Uterus (tissue), 4 donors: ENCODE measurements around the gene C16orf74. TPM values are rescaled to one million over a fixed set of nuclear protein-coding genes. Genes with fewer than 3 reads are reported as not detected.

ENCODE experiments used
- DNase-seq, 2 donors: peaks; one replicate each; pipeline ENCODE4 v3.0.0-alpha.2; 2019 to 2020
- H3K27ac ChIP-seq, 2 donors: fragments of 200-600 bp; sonication (generic); 1 replicate in 1 of 2; 2 replicates in 1 of 2; pipeline ENCODE4 v1.5.1; 2016 to 2018
- H3K27me3 ChIP-seq, 2 donors: fragments of 200-600 bp; sonication (generic); one replicate each; pipeline ENCODE4 v1.5.1; 2018 to 2019; ENCODE audit warnings: control low read depth in 1 of 2
- H3K36me3 ChIP-seq, 2 donors: fragments of 200-600 bp; sonication (generic); one replicate each; pipeline ENCODE4 v1.5.1; 2019; ENCODE audit warnings: control low read depth in 1 of 2
- H3K4me1 ChIP-seq, 2 donors: fragments of 200-600 bp; sonication (generic); one replicate each; pipeline ENCODE4 v1.5.1; 2018 to 2019; ENCODE audit warnings: control low read depth in 1 of 2
- H3K4me3 ChIP-seq, 2 donors: fragments of 200-600 bp; sonication (generic); 1 replicate in 1 of 2; 2 replicates in 1 of 2; pipeline ENCODE4 v1.5.1; 2018 to 2019; ENCODE audit warnings: mild to moderate bottlenecking in 1 of 2
- H3K9me3 ChIP-seq, 2 donors: fragments of 200-600 bp; sonication (generic); one replicate each; pipeline ENCODE4 v1.5.1; 2019; ENCODE audit warnings: control low read depth in 1 of 2
- POLR2A ChIP-seq, 2 donors: fragments of 450-650 bp; IDR thresholded peaks; one replicate each; pipeline ENCODE4 v1.6.1; 2016; ENCODE audit warnings: antibody characterized with exemption in 2 of 2, mild to moderate bottlenecking in 1 of 2, moderate library complexity in 1 of 2
- intact Hi-C: fragments of 100-400 bp; cut with DNase I; formaldehyde crosslinking; loops from one replicate; pipeline ENCODE4 v1.15.1; 2023; ENCODE audit warnings: low total_unique reads
- total RNA-seq, 4 donors: library from RNA; depleted of rRNA in 3 of 4; stranded (reverse); fragments of >200 nt in 3 of 4; gene quantifications; one replicate each; pipeline versions ENCODE4 v1.1.0 to v1.2.4, GENCODE V29; 2014 to 2023
- TF ChIP-seq, protein P1 (sequence below), 4 experiments: fragments of 200-600 bp in 2 of 4; fragments of 450-650 bp in 2 of 4; sonication (generic) in 2 of 4; IDR thresholded peaks; one replicate each; pipeline ENCODE4 v1.5.1; 2016 to 2019; ENCODE audit warnings: antibody characterized with exemption in 4 of 4, mild to moderate bottlenecking in 2 of 4, moderate library complexity in 1 of 4
- donor health status: DM: yes; HTN: yes; CAD: no.

Gene C16orf74
- total RNA-seq, 4 donors from 2014 or later: 2.5 to 6.4 TPM; not detected in 2

DNA sequence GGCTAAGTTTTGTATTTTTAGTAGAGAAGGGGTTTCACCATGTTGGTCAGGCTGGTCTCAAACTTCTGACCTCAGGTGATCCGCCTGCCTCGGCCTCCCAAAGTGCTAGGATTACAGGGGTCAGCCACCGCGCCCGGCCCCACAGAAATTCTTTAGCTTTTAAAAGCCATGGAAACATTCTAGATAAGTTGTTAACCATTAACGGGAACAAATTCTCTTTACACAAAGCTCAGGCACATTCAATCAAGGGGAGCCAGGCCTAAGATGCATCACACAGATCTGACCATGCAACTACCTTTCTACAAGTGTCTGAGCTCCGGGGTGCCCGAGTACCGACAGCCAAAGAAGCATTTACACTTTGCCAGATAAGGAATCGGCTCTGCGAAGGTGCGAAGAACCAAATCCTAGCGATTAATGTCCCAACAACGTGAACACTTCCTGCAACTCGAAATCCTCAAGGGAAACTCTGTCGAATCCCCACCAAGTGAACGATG is 47.4 kb upstream of the C16orf74 start:
- H3K4me3 ChIP-seq: peak overlapping the region; percentile 84 to 89
- H3K4me1 ChIP-seq: peaks cover 5 to 17% of the 10 kb centered on the region in 2 donors
- no peak for DNase-seq
- H3K9me3 ChIP-seq: no peaks in the 10 kb centered on the region
- no peaks in the 10 kb centered on the region for H3K27me3 ChIP-seq
- H3K36me3 ChIP-seq: no peaks in the 10 kb centered on the region
- TF ChIP-seq POLR2A (IDR thresholded peaks at IDR 0.05): no peak
- TF ChIP-seq, protein P1, sequence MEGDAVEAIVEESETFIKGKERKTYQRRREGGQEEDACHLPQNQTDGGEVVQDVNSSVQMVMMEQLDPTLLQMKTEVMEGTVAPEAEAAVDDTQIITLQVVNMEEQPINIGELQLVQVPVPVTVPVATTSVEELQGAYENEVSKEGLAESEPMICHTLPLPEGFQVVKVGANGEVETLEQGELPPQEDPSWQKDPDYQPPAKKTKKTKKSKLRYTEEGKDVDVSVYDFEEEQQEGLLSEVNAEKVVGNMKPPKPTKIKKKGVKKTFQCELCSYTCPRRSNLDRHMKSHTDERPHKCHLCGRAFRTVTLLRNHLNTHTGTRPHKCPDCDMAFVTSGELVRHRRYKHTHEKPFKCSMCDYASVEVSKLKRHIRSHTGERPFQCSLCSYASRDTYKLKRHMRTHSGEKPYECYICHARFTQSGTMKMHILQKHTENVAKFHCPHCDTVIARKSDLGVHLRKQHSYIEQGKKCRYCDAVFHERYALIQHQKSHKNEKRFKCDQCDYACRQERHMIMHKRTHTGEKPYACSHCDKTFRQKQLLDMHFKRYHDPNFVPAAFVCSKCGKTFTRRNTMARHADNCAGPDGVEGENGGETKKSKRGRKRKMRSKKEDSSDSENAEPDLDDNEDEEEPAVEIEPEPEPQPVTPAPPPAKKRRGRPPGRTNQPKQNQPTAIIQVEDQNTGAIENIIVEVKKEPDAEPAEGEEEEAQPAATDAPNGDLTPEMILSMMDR (IDR thresholded peaks at IDR 0.05): no peak
- intact Hi-C loops: no loop called here
- H3K27ac ChIP-seq: no peak overlapping the region

- Histone ChIP-seq H3K4me1 (peaks cover 5 to 17% of the 10 kb centered on the region in 2 donors), H3K36me3 (no peaks in the 10 kb centered on the region), H3K27ac (no peak overlapping the region), H3K4me3 (no peak overlapping the region), H3K27me3 (no peaks in the 10 kb centered on the region), H3K9me3 (no peaks in the 10 kb centered on the region)
- no peak for DNase-seq
- intact Hi-C loops: no loop called here
- TF ChIP-seq, protein P1 (IDR thresholded peaks at IDR 0.05): no peak
- TF ChIP-seq POLR2A (IDR thresholded peaks at IDR 0.05): no peak
Observed at GRCh38 chr16:85796599-85796998, 45.7 kb upstream of the C16orf74 start.

DNA sequence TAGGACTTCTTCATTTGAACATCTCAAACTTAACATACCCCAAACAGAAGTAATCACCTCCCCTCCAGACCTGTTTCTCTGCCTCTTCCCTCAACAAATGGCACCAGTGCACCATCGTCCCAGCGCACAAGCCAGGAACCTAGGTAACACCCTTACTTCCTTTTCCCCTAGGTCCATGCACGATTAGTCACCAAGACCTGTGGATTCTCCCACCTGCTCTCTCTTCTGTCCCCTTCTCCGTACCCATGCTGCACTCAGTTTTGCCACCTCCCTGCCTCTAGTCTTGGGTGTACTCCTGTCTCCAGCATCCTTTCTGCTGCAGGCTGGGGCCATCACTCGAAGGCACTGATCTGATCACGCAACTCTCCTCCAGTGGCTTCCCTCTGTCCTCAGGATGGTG is 45.3 kb upstream of the C16orf74 start:
- Histone ChIP-seq H3K9me3 (no peaks in the 10 kb centered on the region), H3K4me3 (no peak overlapping the region), H3K36me3 (no peaks in the 10 kb centered on the region), H3K27me3 (no peaks in the 10 kb centered on the region), H3K4me1 (peaks cover 5 to 17% of the 10 kb centered on the region in 2 donors), H3K27ac (no peak overlapping the region)
- intact Hi-C loops: no loop called here
- DNase-seq: no peak
- no peak for TF ChIP-seq POLR2A (IDR thresholded peaks at IDR 0.05)
- TF ChIP-seq, protein P1 (IDR thresholded peaks at IDR 0.05): no peak

DNA sequence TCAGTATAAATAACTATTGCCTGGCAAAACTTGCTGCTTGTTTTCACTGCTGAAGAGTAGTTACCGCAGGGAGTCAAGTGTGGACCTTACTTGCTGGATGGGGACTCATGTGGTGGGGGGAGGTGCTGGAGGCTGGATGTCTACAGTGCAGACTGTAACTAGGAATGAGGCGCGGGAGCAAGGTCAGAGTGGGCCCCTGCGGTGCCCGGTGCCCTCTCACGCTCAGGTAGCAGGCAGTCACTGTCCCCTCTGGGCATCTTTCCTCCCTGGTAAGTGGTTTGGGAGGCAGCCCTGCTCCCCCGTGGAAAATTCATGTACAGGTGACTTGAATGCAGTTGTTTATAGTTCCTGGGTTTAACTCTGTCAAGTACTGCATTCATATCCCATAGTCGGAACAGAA is 43.8 kb upstream of the C16orf74 start:
- Histone ChIP-seq H3K4me3 (no peak overlapping the region), H3K4me1 (peaks cover 5 to 9% of the 10 kb centered on the region in 2 donors), H3K27me3 (no peaks in the 10 kb centered on the region), H3K27ac (no peak overlapping the region), H3K9me3 (no peaks in the 10 kb centered on the region), H3K36me3 (no peaks in the 10 kb centered on the region)
- TF ChIP-seq, protein P1 (IDR thresholded peaks at IDR 0.05): no peak
- TF ChIP-seq POLR2A (IDR thresholded peaks at IDR 0.05): no peak
- intact Hi-C loops: no loop called here
- DNase-seq: no peak

GRCh38 chr16:85793662-85794298 is 42.9 kb upstream of the C16orf74 start:
- DNase-seq: no peak
- Histone ChIP-seq H3K9me3 (no peaks in the 10 kb centered on the region), H3K4me3 (no peak overlapping the region), H3K27me3 (no peaks in the 10 kb centered on the region), H3K27ac (no peak overlapping the region), H3K4me1 (peaks cover 5 to 8% of the 10 kb centered on the region in 2 donors), H3K36me3 (no peaks in the 10 kb centered on the region)
- intact Hi-C loops: no loop called here
- TF ChIP-seq POLR2A (IDR thresholded peaks at IDR 0.05): no peak
- TF ChIP-seq, protein P1 (IDR thresholded peaks at IDR 0.05): no peak
